Kidney (tissue), 14 donors: ENCODE measurements around the gene AGFG2. TPM values are rescaled to one million over a fixed set of nuclear protein-coding genes. Genes with fewer than 3 reads are reported as not detected.

ENCODE experiments used
- DNase-seq, 5 donors: peaks; one replicate each; pipeline ENCODE4 v3.0.0-alpha.2; 2013 to 2020
- FAIRE-seq: peaks from 2 replicates; lab custom pipeline; 2012; peaks lifted over from hg19 to GRCh38; lab: Jason Lieb, UNC
- H3K27ac ChIP-seq, 2 donors: one replicate each; pipeline ENCODE4 v1.7.0; 2013; ENCODE audit warnings: low read depth in 2 of 2, low read length in 2 of 2, inconsistent platforms in 1 of 2
- H3K27me3 ChIP-seq: one replicate; pipeline ENCODE4 v1.7.1; 2013; ENCODE audit warnings: low read length, inconsistent platforms; ENCODE audit not compliant: control insufficient read depth, insufficient read depth
- H3K36me3 ChIP-seq, 3 donors: one replicate each; pipeline versions ENCODE4 v1.7.0 to v1.7.1; 2013; ENCODE audit warnings: low read length in 3 of 3, control low read depth in 1 of 3, inconsistent platforms in 1 of 3; ENCODE audit not compliant: insufficient read depth in 3 of 3, control insufficient read depth in 2 of 3
- H3K4me1 ChIP-seq, 3 donors: one replicate each; pipeline versions ENCODE4 v1.7.0 to v1.7.1; 2013; ENCODE audit warnings: low read length in 3 of 3, inconsistent platforms in 1 of 3, low read depth in 1 of 3; ENCODE audit not compliant: control insufficient read depth in 2 of 3, insufficient read depth in 2 of 3
- H3K4me3 ChIP-seq, 3 donors: one replicate each; pipeline versions ENCODE4 v1.7.0 to v1.8.1; 2013; ENCODE audit warnings: low read length in 3 of 3, control low read depth in 1 of 3, inconsistent platforms in 1 of 3
- H3K9ac ChIP-seq, 3 donors: one replicate each; pipeline versions ENCODE4 v1.7.0 to v1.7.1; 2013; ENCODE audit warnings: low read length in 3 of 3, control low read depth in 1 of 3, inconsistent platforms in 1 of 3
- H3K9me3 ChIP-seq, 3 donors: one replicate each; pipeline versions ENCODE4 v1.7.0 to v1.7.1; 2013; ENCODE audit warnings: low read length in 3 of 3, control low read depth in 1 of 3, inconsistent platforms in 1 of 3; ENCODE audit not compliant: control insufficient read depth in 2 of 3, insufficient read depth in 1 of 3
- CTCF ChIP-seq: IDR thresholded peaks from 3 replicates; pipeline ENCODE4 v1.5.1; 2012; ENCODE audit warnings: mild to moderate bottlenecking, moderate library complexity, borderline replicate concordance; ENCODE audit not compliant: insufficient read depth; ENCODE audit errors: extremely low read depth
- intact Hi-C: fragments of 100-400 bp; cut with DNase I; formaldehyde crosslinking; loops from one replicate; pipeline ENCODE4 v1.11.1; 2022
- polyA plus RNA-seq: library from polyadenylated mRNA; stranded (reverse); fragments of 350-450 nt; fragmentation: Illumina TruSeq; extraction: RNeasy Lipid Tissue Mini Kit (QIAGEN cat#74804); gene quantifications from one replicate; pipeline ENCODE4 v1.2.3, GENCODE V29; 2014; ENCODE audit warnings: low read depth, low replicate concordance; ENCODE audit not compliant: insufficient read depth
- total RNA-seq: library from RNA; stranded (reverse); fragmentation: NEBNext Ultra II Directional; extraction: Animal tissue kit (Norgen Biotek cat#: 25700); gene quantifications from one replicate; pipeline ENCODE4 v1.2.1, GENCODE V29; 2021
- donor health status: control.
- donor health status: control.
- donor health status: control.
- donor health status: control.
- donor health status: control.
- donor health status: DM: yes; HTN: yes; CAD: no.
- donor health status: Normal renal cell carcinoma (clear cell type).

The AGFG2 gene
- total and polyA plus RNA-seq, 2 donors from 2014 or later = 24.3 to 37.3 TPM

- Histone ChIP-seq H3K27ac (peak overlapping the region; percentile 22 to 62), H3K4me3 (peak overlapping the region; percentile 51 to 56 (median 52)), H3K36me3 (no peaks in the 10 kb centered on the region), H3K9me3 (no peaks in the 10 kb centered on the region), H3K4me1 (peaks cover 0 to 7% (median 0%) of the 10 kb centered on the region in 3 donors), H3K9ac (peak overlapping the region in 1 of 3 donors; percentile 26), H3K27me3 (no peaks in the 10 kb centered on the region)
- no peak for TF ChIP-seq CTCF
- FAIRE-seq (no peak), DNase-seq (peak in 1 of 5 donors; percentile 57)
- intact Hi-C loops = no loop called here
These were observed 64.7 kb downstream of the AGFG2 start for GRCh38 chr7:100603726-100604027.

GRCh38 chr7:100604028-100604975, 65.3 kb downstream of the AGFG2 start:
- TF ChIP-seq CTCF = peak; percentile 20
- peak overlapping the region; percentile 6 to 63 (median 52) for H3K4me3 ChIP-seq
- H3K36me3 ChIP-seq = no peaks in the 10 kb centered on the region
- H3K27me3 ChIP-seq = no peaks in the 10 kb centered on the region
- peak overlapping the region in 1 of 3 donors; percentile 69 for H3K9ac ChIP-seq
- intact Hi-C loops = no loop called here
- H3K27ac ChIP-seq = peak overlapping the region; percentile 22 to 72
- H3K9me3 ChIP-seq = no peaks in the 10 kb centered on the region
- FAIRE-seq (no peak), DNase-seq (peak; percentile 66 to 93 (median 83))
- H3K4me1 ChIP-seq = peaks cover 0 to 7% (median 0%) of the 10 kb centered on the region in 3 donors

GRCh38 chr7:100604976-100605911, 66.2 kb downstream of the AGFG2 start:
- no peak for TF ChIP-seq CTCF
- H3K9ac ChIP-seq = peak overlapping the region in 1 of 3 donors; percentile 69
- peaks cover 0 to 7% (median 0%) of the 10 kb centered on the region in 3 donors for H3K4me1 ChIP-seq
- H3K27me3 ChIP-seq = no peaks in the 10 kb centered on the region
- DNase-seq (peak in 3 of 5 donors; percentile 53 to 87 (median 85)), FAIRE-seq (no peak)
- intact Hi-C loops = no loop called here
- H3K9me3 ChIP-seq = no peaks in the 10 kb centered on the region
- peak overlapping the region; percentile 43 to 72 for H3K27ac ChIP-seq
- H3K4me3 ChIP-seq = peak overlapping the region in 2 of 3 donors; percentile 63 to 64
- no peaks in the 10 kb centered on the region for H3K36me3 ChIP-seq
